ENCODE data around the gene FAM184A.

DNA sequence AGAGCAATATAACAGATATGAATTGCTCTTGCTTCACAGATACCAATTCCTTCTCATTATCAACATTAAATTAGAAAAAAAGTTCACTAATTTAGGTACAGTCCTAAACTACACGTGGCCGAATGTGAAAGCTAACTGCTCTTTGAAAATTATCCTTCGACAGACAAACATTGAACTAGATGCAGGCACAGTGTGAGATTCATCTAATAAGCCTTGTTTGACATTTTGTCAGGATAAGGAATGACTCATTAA, 1.1 kb downstream of the FAM184A start:
- TF ChIP-seq POLR2A (IDR thresholded peaks at IDR 0.05) (no peak), POLR2AphosphoS5 (IDR thresholded peaks at IDR 0.05) (no peak)
- TF ChIP-seq, protein P1, sequence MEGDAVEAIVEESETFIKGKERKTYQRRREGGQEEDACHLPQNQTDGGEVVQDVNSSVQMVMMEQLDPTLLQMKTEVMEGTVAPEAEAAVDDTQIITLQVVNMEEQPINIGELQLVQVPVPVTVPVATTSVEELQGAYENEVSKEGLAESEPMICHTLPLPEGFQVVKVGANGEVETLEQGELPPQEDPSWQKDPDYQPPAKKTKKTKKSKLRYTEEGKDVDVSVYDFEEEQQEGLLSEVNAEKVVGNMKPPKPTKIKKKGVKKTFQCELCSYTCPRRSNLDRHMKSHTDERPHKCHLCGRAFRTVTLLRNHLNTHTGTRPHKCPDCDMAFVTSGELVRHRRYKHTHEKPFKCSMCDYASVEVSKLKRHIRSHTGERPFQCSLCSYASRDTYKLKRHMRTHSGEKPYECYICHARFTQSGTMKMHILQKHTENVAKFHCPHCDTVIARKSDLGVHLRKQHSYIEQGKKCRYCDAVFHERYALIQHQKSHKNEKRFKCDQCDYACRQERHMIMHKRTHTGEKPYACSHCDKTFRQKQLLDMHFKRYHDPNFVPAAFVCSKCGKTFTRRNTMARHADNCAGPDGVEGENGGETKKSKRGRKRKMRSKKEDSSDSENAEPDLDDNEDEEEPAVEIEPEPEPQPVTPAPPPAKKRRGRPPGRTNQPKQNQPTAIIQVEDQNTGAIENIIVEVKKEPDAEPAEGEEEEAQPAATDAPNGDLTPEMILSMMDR (IDR thresholded peaks at IDR 0.05) = no peak

Data from breast epithelium (tissue), 3 donors.